Fibroblast of lung (primary cell): ENCODE measurements around the gene ALG12. TPM values are rescaled to one million over a fixed set of nuclear protein-coding genes. Genes with fewer than 3 reads are reported as not detected.

Experiments
- DNase-seq, 2 donors: peaks; one replicate each; pipeline versions ENCODE4 v3.0.0 to v3.0.0-alpha.2; 2010; ENCODE audit warnings: low read depth in 2 of 2
- H2AFZ ChIP-seq: 2 replicates; pipeline ENCODE4 v1.5.1; 2012; ENCODE audit warnings: low read length, control low read depth, inconsistent platforms
- H3K27ac ChIP-seq: 2 replicates; pipeline ENCODE4 v1.5.1; 2011; ENCODE audit warnings: low read length, control low read depth; ENCODE audit not compliant: insufficient read depth
- H3K27me3 ChIP-seq: 2 replicates; pipeline ENCODE4 v1.5.1; 2011; ENCODE audit warnings: mild to moderate bottlenecking, low read length; ENCODE audit not compliant: control insufficient read depth, insufficient read depth
- H3K36me3 ChIP-seq: 2 replicates; pipeline ENCODE4 v1.5.1; 2011; ENCODE audit warnings: low read length; ENCODE audit not compliant: control insufficient read depth, insufficient read depth
- H3K4me1 ChIP-seq: 2 replicates; pipeline ENCODE4 v1.5.1; 2011; ENCODE audit warnings: low read length; ENCODE audit not compliant: control insufficient read depth, insufficient read depth; ENCODE audit errors: extremely low read depth
- H3K4me2 ChIP-seq: 2 replicates; pipeline ENCODE4 v1.5.1; 2011; ENCODE audit warnings: low read length, control low read depth; ENCODE audit not compliant: insufficient read depth; ENCODE audit errors: extremely low read depth
- H3K4me3 ChIP-seq, 4 experiments: fragments of 200-600 bp in 1 of 4; sonication (generic) in 1 of 4; replicated peaks in 1 of 4; 2 replicates each; pipeline ENCODE4 v1.5.1; 2011 to 2016; ENCODE audit warnings: low read length in 4 of 4, low read depth in 3 of 4, mild to moderate bottlenecking in 3 of 4, control low read depth in 2 of 4, inconsistent platforms in 1 of 4, mixed read lengths in 1 of 4; ENCODE audit not compliant: insufficient read depth in 1 of 4; ENCODE audit errors: control extremely low read depth in 1 of 4
- H3K79me2 ChIP-seq: 2 replicates; pipeline ENCODE4 v1.5.1; 2012; ENCODE audit warnings: mild to moderate bottlenecking, low read length, inconsistent platforms; ENCODE audit not compliant: control insufficient read depth, insufficient read depth
- H3K9ac ChIP-seq: 2 replicates; pipeline ENCODE4 v1.5.1; 2011; ENCODE audit warnings: mild to moderate bottlenecking, low read length, control low read depth; ENCODE audit not compliant: insufficient read depth
- H3K9me3 ChIP-seq: 2 replicates; pipeline ENCODE4 v1.5.1; 2012; ENCODE audit warnings: low read depth, low read length; ENCODE audit not compliant: control insufficient read depth, insufficient read depth
- H4K20me1 ChIP-seq: 2 replicates; pipeline ENCODE4 v1.5.1; 2011; ENCODE audit warnings: low read length; ENCODE audit not compliant: control insufficient read depth, insufficient read depth; ENCODE audit errors: extremely low read depth
- EZH2 ChIP-seq: IDR thresholded peaks from 2 replicates; pipeline ENCODE4 v1.5.1; 2012; ENCODE audit warnings: low read length, control low read depth, mild to moderate bottlenecking; ENCODE audit errors: missing control alignments
- polyA plus RNA-seq, 2 donors: library from polyadenylated mRNA; depleted of rRNA in 1 of 2; stranded (reverse) in 1 of 2; unstranded in 1 of 2; fragments of >200 nt; gene quantifications; 2 replicates each; pipeline ENCODE4 v1.2.1, GENCODE V29; 2011 to 2012; ENCODE audit warnings: missing spikeins in 1 of 2
- total RNA-seq: library from RNA; depleted of rRNA; stranded (reverse); fragments of >200 nt; gene quantifications from 2 replicates; pipeline ENCODE4 v1.2.1, GENCODE V29; 2014
- TF ChIP-seq, protein P1 (sequence below), 2 donors: IDR thresholded peaks in 1 of 2; conservative IDR thresholded peaks in 1 of 2; 1 replicate in 1 of 2; 2 replicates in 1 of 2; pipeline ENCODE4 v1.5.1; 2011 to 2012; ENCODE audit warnings: low read length in 2 of 2, control low read depth in 1 of 2, inconsistent platforms in 1 of 2, low read depth in 1 of 2, mild to moderate bottlenecking in 1 of 2

ALG12 gene
- total and polyA plus RNA-seq, 2 donors (not counting 1 experiment from before 2014, with no cell fraction given) = 9.6 to 19.0 TPM

DNA sequence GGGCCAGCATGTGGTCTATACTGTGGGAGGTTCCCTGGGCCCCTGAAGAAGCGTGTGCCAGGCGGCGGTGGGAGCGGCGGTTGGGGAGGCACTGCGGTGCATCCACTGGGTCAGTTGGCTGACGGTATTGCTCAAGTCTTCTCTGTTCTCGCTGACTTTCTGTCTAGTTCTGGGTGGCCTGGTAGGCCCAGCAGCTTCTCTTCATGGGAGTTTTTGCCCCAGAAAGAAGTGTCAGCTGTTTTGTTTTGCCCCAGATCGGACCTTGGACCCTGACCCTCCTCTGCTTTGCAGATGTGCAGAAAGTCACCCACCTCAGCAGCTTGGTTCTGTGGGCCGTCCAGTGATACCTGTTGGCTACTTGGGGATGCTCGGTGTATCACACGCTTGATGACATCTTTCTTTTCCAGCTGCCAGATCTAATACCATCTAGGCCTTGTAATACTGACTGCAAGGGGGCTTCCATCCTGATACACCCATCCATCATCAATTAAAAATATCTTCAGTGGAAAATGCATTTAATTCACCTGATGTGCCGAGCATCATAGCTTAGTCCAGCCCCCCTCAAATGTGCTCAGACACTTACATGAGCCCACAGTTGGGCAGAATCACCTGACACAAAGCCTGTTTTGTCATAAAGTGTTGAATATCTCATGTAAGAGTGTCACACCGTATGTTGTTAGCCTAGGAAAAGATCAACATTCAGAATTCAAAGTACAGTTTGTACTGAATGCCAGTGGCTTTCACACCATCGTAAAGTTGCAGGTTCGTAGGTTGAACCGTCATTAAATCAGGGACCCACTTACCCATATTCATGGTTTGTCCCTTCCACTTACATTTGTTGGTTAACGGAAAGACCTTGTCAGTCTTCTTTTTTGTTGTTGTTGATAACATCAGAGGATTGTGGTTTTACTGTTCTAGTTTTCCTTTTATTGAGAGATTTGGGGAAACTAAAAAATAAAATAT, 50.7 kb downstream of the ALG12 start:
- Histone ChIP-seq H3K9me3 (no peaks in the 10 kb centered on the region), H3K36me3 (peaks cover 2% of the 10 kb centered on the region), H3K4me2 (no peak overlapping the region), H3K4me1 (no peaks in the 10 kb centered on the region), H2AFZ (no peak overlapping the region), H3K27me3 (no peaks in the 10 kb centered on the region), H3K9ac (no peak overlapping the region), H3K27ac (no peak overlapping the region), H4K20me1 (no peaks in the 10 kb centered on the region), H3K79me2 (peaks cover 72% of the 10 kb centered on the region), H3K4me3 (no peak overlapping the region)
- no peak for DNase-seq
- no peak for TF ChIP-seq EZH2
- TF ChIP-seq, protein P1, sequence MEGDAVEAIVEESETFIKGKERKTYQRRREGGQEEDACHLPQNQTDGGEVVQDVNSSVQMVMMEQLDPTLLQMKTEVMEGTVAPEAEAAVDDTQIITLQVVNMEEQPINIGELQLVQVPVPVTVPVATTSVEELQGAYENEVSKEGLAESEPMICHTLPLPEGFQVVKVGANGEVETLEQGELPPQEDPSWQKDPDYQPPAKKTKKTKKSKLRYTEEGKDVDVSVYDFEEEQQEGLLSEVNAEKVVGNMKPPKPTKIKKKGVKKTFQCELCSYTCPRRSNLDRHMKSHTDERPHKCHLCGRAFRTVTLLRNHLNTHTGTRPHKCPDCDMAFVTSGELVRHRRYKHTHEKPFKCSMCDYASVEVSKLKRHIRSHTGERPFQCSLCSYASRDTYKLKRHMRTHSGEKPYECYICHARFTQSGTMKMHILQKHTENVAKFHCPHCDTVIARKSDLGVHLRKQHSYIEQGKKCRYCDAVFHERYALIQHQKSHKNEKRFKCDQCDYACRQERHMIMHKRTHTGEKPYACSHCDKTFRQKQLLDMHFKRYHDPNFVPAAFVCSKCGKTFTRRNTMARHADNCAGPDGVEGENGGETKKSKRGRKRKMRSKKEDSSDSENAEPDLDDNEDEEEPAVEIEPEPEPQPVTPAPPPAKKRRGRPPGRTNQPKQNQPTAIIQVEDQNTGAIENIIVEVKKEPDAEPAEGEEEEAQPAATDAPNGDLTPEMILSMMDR (conservative IDR thresholded peaks at IDR 0.05 in 1 of 2, IDR thresholded peaks at IDR 0.05 in 1 of 2; ENCODE audit: low read depth in 1 of 2, low read length in 2 of 2) = no peak

- TF ChIP-seq EZH2 = no peak
- TF ChIP-seq, protein P1 (conservative IDR thresholded peaks at IDR 0.05 in 1 of 2, IDR thresholded peaks at IDR 0.05 in 1 of 2; ENCODE audit: low read depth in 1 of 2, low read length in 2 of 2) = no peak
- Histone ChIP-seq H3K4me3 (no peak overlapping the region), H3K36me3 (peaks cover 2% of the 10 kb centered on the region), H3K79me2 (peaks cover 76% of the 10 kb centered on the region), H3K4me2 (no peak overlapping the region), H3K4me1 (no peaks in the 10 kb centered on the region), H3K9ac (no peak overlapping the region), H3K27ac (no peak overlapping the region), H3K27me3 (no peaks in the 10 kb centered on the region), H3K9me3 (no peaks in the 10 kb centered on the region), H4K20me1 (no peaks in the 10 kb centered on the region), H2AFZ (no peak overlapping the region)
- DNase-seq = no peak
Observed at GRCh38 chr22:49866646-49867045, 51.6 kb downstream of the ALG12 start.

- Histone ChIP-seq H3K36me3 (peaks cover 2% of the 10 kb centered on the region), H3K9ac (no peak overlapping the region), H3K79me2 (peaks cover 78% of the 10 kb centered on the region), H2AFZ (no peak overlapping the region), H3K4me2 (no peak overlapping the region), H3K27me3 (no peaks in the 10 kb centered on the region), H3K4me3 (no peak overlapping the region), H3K27ac (no peak overlapping the region), H4K20me1 (no peaks in the 10 kb centered on the region), H3K4me1 (no peaks in the 10 kb centered on the region), H3K9me3 (no peaks in the 10 kb centered on the region)
- TF ChIP-seq, protein P1 (conservative IDR thresholded peaks at IDR 0.05 in 1 of 2, IDR thresholded peaks at IDR 0.05 in 1 of 2; ENCODE audit: low read depth in 1 of 2, low read length in 2 of 2) = no peak
- TF ChIP-seq EZH2 = no peak
- DNase-seq = no peak
Observed at GRCh38 chr22:49866134-49866533, 52.1 kb downstream of the ALG12 start.
